ENCODE data around the gene SLC8A2. TPM values are rescaled to one million over a fixed set of nuclear protein-coding genes. Genes with fewer than 3 reads are reported as not detected.
A peak's percentile ranks its signal among the peaks of the same experiment; 100 is the strongest.

SLC8A2 gene
- polyA plus RNA-seq, 3 donors from 2014 or later = not detected

DNA sequence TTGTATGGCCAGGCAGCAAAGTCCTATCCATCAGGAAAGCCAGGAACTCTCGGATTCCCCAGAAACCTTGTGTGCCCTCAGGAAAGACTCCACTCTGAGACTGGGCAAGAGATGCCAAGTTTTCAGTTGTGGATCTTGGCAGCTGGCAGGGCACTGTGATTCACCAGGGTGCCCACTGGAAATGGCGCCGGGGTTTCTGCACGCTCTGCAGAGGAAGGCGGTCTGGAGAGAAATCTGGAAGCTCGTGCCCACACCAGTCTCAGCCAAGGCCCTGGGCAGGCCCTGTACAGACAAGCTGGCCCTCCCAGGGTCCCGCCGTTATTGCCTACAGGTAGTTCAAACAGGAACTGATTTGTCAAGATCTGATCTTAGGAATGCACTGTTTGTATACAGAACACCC, 38.3 kb upstream of the SLC8A2 start:
- H3K9me3 Mint-ChIP-seq = no peaks in the 10 kb centered on the region
- no peaks in the 10 kb centered on the region for H3K36me3 Mint-ChIP-seq
- H3K27ac Mint-ChIP-seq = peak overlapping the region in 3 of 6 donors; percentile 33 to 45 (median 36)
- peaks cover 11 to 26% (median 18%) of the 10 kb centered on the region in 3 donors for H3K27me3 Mint-ChIP-seq (ENCODE audit: low read depth in 3 of 3)
- peak overlapping the region in 1 of 5 donors; percentile 29 for H3K4me3 Mint-ChIP-seq
- DNase-seq = no peak
- H3K4me1 Mint-ChIP-seq = peaks cover 57 to 66% of the 10 kb centered on the region in 2 donors

DNA sequence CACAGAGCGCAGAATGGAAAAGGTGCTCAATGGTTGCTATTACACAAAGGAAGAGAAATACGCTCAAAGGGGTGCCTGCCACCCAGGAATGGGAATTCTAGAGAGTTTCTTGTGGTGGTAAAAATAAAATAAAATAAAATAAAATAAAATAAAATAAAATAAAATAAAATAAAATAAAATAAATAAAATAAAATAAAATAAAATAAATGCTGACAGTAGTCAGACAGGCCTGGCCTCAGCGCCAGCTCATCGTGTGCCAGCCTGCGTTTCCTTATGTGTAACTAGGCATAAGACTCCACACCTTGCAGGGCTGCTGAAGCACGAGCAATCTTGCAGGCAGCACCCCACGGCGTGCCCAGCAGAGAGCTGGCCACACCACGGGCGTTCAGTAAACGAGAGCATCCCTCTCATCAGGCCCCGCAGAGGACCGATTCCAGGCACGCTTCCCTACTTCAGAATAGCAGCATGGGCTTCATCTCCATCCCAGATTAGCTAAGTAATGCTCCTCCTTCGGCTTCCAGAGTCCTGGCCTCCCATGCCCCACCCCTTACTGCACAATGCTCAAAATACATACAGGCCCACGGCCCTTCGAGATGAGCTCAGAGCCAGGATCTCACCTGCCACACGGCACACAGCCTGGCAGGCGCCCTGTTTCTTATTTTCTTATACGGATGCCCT, 37.6 kb upstream of the SLC8A2 start:
- DNase-seq = no peak
- Mint-ChIP-seq H3K27ac (peak overlapping the region in 1 of 6 donors; percentile 33), H3K36me3 (no peaks in the 10 kb centered on the region), H3K27me3 (ENCODE audit: low read depth in 3 of 3) (peaks cover 6 to 20% (median 12%) of the 10 kb centered on the region in 3 donors), H3K4me1 (peaks cover 52 to 66% of the 10 kb centered on the region in 2 donors), H3K4me3 (no peak overlapping the region), H3K9me3 (no peaks in the 10 kb centered on the region)

DNA sequence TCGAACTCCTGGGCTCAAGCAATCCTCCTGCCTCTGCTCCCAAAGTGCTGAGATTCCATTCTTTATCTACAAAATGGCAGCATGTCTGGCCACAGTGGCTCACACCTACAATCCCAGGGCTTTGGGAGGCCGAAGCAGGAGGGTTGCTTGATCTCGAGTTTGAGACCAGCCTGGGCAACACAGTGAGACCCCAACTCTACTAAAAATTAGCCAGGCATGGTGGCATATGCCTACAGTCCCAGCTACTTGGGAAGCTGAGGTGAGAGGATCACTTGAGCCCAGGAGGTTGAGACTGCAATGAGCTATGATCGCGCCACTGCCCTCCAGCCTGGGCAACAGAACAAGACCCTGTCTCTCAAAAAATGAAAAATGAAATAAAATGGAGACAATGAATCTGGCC, 37.0 kb upstream of the SLC8A2 start:
- Mint-ChIP-seq H3K27ac (no peak overlapping the region), H3K27me3 (ENCODE audit: low read depth in 3 of 3) (peaks cover 6 to 15% (median 8%) of the 10 kb centered on the region in 3 donors), H3K9me3 (no peaks in the 10 kb centered on the region), H3K36me3 (no peaks in the 10 kb centered on the region), H3K4me1 (peaks cover 46 to 60% of the 10 kb centered on the region in 2 donors), H3K4me3 (no peak overlapping the region)
- no peak for DNase-seq

- H3K4me3 Mint-ChIP-seq = no peak overlapping the region
- peaks cover 40 to 53% of the 10 kb centered on the region in 2 donors for H3K4me1 Mint-ChIP-seq
- peak overlapping the region in 1 of 6 donors; percentile 46 for H3K27ac Mint-ChIP-seq
- no peak for DNase-seq
- peaks cover 0 to 7% (median 3%) of the 10 kb centered on the region in 3 donors for H3K36me3 Mint-ChIP-seq
- H3K9me3 Mint-ChIP-seq = no peaks in the 10 kb centered on the region
- H3K27me3 Mint-ChIP-seq (ENCODE audit: low read depth in 3 of 3) = peaks cover 2 to 12% (median 4%) of the 10 kb centered on the region in 3 donors
Measured at GRCh38 chr19:47507924-47508553, 36.3 kb upstream of the SLC8A2 start.

DNA sequence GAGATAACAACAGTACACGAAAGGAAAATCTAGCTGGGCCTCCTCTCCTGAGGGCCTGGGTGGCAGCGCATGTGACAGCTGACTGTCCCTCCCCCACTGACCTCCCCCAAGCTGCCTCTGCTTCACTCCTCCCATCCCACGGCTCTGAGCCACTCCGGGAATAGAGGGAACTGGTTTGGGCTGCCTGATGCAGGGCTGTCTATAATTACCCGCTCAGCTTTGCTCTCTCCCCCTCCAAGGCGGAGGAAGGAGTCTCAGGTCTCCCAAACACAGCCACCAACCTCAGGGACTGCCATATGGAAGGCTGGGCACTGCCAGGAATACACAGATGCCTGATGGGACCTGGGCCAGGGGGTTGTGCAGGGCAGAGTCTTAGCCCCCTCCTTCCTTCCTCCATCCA, 35.3 kb upstream of the SLC8A2 start:
- Mint-ChIP-seq H3K36me3 (peaks cover 0 to 15% (median 9%) of the 10 kb centered on the region in 3 donors), H3K27me3 (ENCODE audit: low read depth in 3 of 3) (peaks cover 0 to 10% (median 2%) of the 10 kb centered on the region in 3 donors), H3K27ac (peak overlapping the region in 1 of 6 donors; percentile 46), H3K4me3 (no peak overlapping the region), H3K9me3 (no peaks in the 10 kb centered on the region), H3K4me1 (peaks cover 29 to 48% of the 10 kb centered on the region in 2 donors)
- no peak for DNase-seq

GRCh38 chr19:47506459-47506858, 34.8 kb upstream of the SLC8A2 start:
- H3K36me3 Mint-ChIP-seq = peaks cover 4 to 18% (median 9%) of the 10 kb centered on the region in 3 donors
- peak overlapping the region in 1 of 6 donors; percentile 32 for H3K27ac Mint-ChIP-seq
- H3K9me3 Mint-ChIP-seq = no peaks in the 10 kb centered on the region
- H3K4me1 Mint-ChIP-seq = peaks cover 24 to 43% of the 10 kb centered on the region in 2 donors
- no peak for DNase-seq
- no peak overlapping the region for H3K4me3 Mint-ChIP-seq
- peaks cover 0 to 10% (median 2%) of the 10 kb centered on the region in 3 donors for H3K27me3 Mint-ChIP-seq (ENCODE audit: low read depth in 3 of 3)

DNA sequence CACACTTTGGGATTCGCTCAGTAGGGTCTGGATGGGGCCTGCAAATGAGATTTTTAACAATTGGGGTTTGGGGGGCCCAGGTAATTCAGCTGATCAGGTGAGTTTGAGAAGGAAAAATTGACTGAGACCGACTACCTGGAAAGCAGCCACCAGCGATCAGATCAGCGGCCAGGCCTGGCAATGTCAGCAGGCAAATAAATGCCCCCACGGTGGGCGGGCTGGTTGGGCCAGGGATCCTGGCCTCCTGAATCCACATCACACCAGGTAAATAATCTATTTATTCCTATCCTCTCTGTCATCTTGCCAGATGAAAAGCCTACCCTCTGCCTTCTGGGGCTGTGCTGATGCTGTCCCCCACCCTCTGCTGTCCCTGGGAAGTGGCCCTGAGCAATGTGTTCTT, 33.8 kb upstream of the SLC8A2 start:
- H3K27ac Mint-ChIP-seq = peak overlapping the region in 3 of 6 donors; percentile 13 to 85 (median 19)
- no peaks in the 10 kb centered on the region for H3K9me3 Mint-ChIP-seq
- peaks cover 16 to 36% of the 10 kb centered on the region in 2 donors for H3K4me1 Mint-ChIP-seq
- H3K36me3 Mint-ChIP-seq = peaks cover 4 to 21% (median 9%) of the 10 kb centered on the region in 3 donors
- H3K4me3 Mint-ChIP-seq = no peak overlapping the region
- peaks cover 0 to 7% (median 2%) of the 10 kb centered on the region in 3 donors for H3K27me3 Mint-ChIP-seq (ENCODE audit: low read depth in 3 of 3)
- DNase-seq = no peak

GRCh38 chr19:47503826-47504150, 32.1 kb upstream of the SLC8A2 start:
- peaks cover 0 to 4% (median 2%) of the 10 kb centered on the region in 3 donors for H3K27me3 Mint-ChIP-seq (ENCODE audit: low read depth in 3 of 3)
- H3K4me1 Mint-ChIP-seq = peaks cover 5 to 19% of the 10 kb centered on the region in 2 donors
- peaks cover 4 to 28% (median 9%) of the 10 kb centered on the region in 3 donors for H3K36me3 Mint-ChIP-seq
- H3K4me3 Mint-ChIP-seq = no peak overlapping the region
- DNase-seq = no peak
- H3K9me3 Mint-ChIP-seq = no peaks in the 10 kb centered on the region
- no peak overlapping the region for H3K27ac Mint-ChIP-seq

DNA sequence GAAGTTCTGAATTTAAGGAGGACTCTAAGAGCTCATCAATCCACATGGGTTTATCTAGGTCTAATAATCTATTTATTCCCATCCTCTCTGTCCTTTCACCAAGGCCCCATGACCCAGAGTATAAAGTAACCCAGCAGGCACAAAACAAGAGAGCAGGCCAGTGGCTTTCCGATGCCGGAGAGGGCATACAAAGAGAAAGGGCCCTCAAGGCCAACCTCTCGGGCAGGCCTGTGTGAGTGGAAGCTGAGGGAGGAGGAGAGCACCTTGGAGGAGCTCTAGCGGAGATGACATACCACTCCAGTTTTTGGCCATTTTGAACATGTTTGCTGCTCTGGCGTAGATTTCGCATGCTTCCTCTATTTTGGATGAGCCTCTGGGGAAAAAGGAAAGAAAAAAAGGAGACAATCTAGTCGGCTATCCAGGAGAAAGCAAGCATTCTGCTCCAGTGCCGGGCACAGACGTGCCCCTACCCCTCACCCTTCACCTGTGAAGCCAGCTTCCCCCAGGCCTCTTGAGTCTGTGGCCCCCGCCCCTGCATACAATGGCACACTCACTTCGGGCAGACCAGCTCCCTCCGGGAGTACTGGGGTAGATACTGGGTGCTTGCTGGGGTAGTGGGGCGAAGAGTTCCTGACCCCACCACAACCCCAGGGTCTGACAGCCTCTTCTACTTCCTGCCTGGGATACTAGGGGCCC, 31.6 kb upstream of the SLC8A2 start:
- no peaks in the 10 kb centered on the region for H3K9me3 Mint-ChIP-seq
- H3K4me1 Mint-ChIP-seq = peaks cover 5 to 18% of the 10 kb centered on the region in 2 donors
- H3K36me3 Mint-ChIP-seq = peaks cover 4 to 28% (median 9%) of the 10 kb centered on the region in 3 donors
- H3K27me3 Mint-ChIP-seq (ENCODE audit: low read depth in 3 of 3) = peaks cover 0 to 7% (median 2%) of the 10 kb centered on the region in 3 donors
- no peak overlapping the region for H3K4me3 Mint-ChIP-seq
- no peak for DNase-seq
- peak overlapping the region in 1 of 6 donors; percentile 30 for H3K27ac Mint-ChIP-seq

DNA sequence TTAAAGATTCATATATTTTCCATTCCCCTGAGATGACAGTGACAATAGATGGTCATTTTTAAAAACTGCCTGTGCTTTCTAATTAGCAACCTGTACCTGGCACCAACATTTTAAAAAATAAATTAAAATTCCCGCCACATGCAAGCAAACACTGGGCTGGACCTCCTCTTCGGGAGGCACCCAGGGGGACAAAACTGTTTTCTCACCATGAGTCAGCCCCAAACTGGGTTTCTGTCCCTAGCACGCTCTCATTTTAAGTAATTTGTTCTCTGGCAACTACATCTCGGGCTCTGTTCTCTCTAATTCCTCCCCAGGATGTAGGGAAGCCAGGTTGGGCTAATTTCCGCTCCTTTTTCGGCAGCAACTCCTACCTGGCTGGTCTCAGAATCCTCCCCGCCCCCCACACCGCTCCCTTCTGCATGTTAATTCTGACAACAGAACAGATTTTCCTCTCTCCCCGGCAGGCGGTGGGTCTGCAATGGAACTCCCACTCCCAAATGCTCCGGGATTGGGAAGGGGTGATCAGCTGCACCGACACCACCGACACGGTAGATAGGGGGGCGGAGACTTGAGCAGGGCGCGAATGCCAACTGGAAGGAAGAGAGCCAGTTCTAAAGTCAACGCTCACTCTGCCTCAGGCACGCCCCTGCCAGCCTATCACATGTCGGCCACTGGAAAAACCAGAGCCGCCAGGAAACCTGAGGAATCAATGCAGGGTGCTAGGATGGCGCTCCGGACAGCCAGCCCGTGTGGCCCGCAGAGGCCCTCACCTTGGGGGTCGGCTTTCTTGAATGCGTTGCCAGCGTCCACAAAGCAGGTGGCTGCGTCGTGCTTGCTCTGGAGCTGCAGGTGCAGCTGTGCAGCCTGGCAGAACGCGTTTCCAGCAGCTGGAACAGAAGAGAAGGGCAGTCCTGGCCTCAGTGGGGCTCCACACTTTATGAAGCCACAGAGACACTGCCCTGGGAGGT, 28.5 kb upstream of the SLC8A2 start:
- no peak overlapping the region for H3K27ac Mint-ChIP-seq
- peaks cover 2 to 4% (median 4%) of the 10 kb centered on the region in 3 donors for H3K27me3 Mint-ChIP-seq (ENCODE audit: low read depth in 3 of 3)
- no peak for DNase-seq

GRCh38 chr19:47499371-47499770, 27.7 kb upstream of the SLC8A2 start:
- Mint-ChIP-seq H3K27me3 (ENCODE audit: low read depth in 3 of 3) (peaks cover 0 to 9% (median 3%) of the 10 kb centered on the region in 3 donors), H3K36me3 (peaks cover 4 to 28% (median 9%) of the 10 kb centered on the region in 3 donors), H3K9me3 (no peaks in the 10 kb centered on the region), H3K4me1 (peaks cover 17 to 28% of the 10 kb centered on the region in 2 donors), H3K27ac (no peak overlapping the region), H3K4me3 (no peak overlapping the region)
- no peak for DNase-seq

More for the DNA sequence above, 28.5 kb upstream of the SLC8A2 start:
- peaks cover 11 to 30% of the 10 kb centered on the region in 2 donors for H3K4me1 Mint-ChIP-seq
- H3K36me3 Mint-ChIP-seq = peaks cover 4 to 28% (median 9%) of the 10 kb centered on the region in 3 donors
- H3K9me3 Mint-ChIP-seq = no peaks in the 10 kb centered on the region
- H3K4me3 Mint-ChIP-seq = no peak overlapping the region

GRCh38 chr19:47498561-47498960, 26.9 kb upstream of the SLC8A2 start:
- H3K9me3 Mint-ChIP-seq = no peaks in the 10 kb centered on the region
- DNase-seq = no peak
- peaks cover 4 to 27% (median 9%) of the 10 kb centered on the region in 3 donors for H3K36me3 Mint-ChIP-seq
- peak overlapping the region in 1 of 6 donors; percentile 2 for H3K27ac Mint-ChIP-seq
- H3K27me3 Mint-ChIP-seq (ENCODE audit: low read depth in 3 of 3) = peaks cover 0 to 9% (median 4%) of the 10 kb centered on the region in 3 donors
- peaks cover 22 to 28% of the 10 kb centered on the region in 2 donors for H3K4me1 Mint-ChIP-seq
- H3K4me3 Mint-ChIP-seq = no peak overlapping the region
